Neutrophil (primary cell): Measurements from ENCODE around the gene ATP6V1F.

Experiments used
- H3K27ac ChIP-seq: fragments of 200-600 bp; sonication (generic); 2 replicates; pipeline ENCODE4 v1.5.1; 2016; ENCODE audit warnings: mild to moderate bottlenecking, moderate library complexity
- H3K27me3 ChIP-seq: fragments of 200-600 bp; sonication (generic); 2 replicates; pipeline ENCODE4 v1.6.0; 2016; ENCODE audit warnings: mild to moderate bottlenecking
- H3K36me3 ChIP-seq: fragments of 200-600 bp; sonication (generic); 2 replicates; pipeline ENCODE4 v1.5.1; 2017
- H3K4me1 ChIP-seq, 2 experiments: fragments of 200-600 bp in 1 of 2; sonication (generic) in 1 of 2; 1 replicate in 1 of 2; 2 replicates in 1 of 2; pipeline versions ENCODE4 v1.5.1 to v1.6.1; 2013 to 2016; ENCODE audit warnings: low read depth in 1 of 2, low read length in 1 of 2, mild to moderate bottlenecking in 1 of 2, moderate library complexity in 1 of 2; ENCODE audit not compliant: control insufficient read depth in 1 of 2, insufficient read depth in 1 of 2
- H3K4me3 ChIP-seq, 2 experiments: fragments of 200-600 bp in 1 of 2; sonication (generic) in 1 of 2; 1 replicate in 1 of 2; 2 replicates in 1 of 2; pipeline ENCODE4 v1.5.1; 2013 to 2016; ENCODE audit warnings: low read depth in 1 of 2, low read length in 1 of 2, mild to moderate bottlenecking in 1 of 2, moderate library complexity in 1 of 2
- H3K9me3 ChIP-seq: fragments of 200-600 bp; sonication (generic); 2 replicates; pipeline ENCODE4 v1.5.1; 2016
- CTCF ChIP-seq: fragments of 200-600 bp; sonication (generic); IDR thresholded peaks from 2 replicates; pipeline ENCODE4 v1.5.1; 2016; ENCODE audit warnings: antibody characterized with exemption

Gene ATP6V1F

DNA sequence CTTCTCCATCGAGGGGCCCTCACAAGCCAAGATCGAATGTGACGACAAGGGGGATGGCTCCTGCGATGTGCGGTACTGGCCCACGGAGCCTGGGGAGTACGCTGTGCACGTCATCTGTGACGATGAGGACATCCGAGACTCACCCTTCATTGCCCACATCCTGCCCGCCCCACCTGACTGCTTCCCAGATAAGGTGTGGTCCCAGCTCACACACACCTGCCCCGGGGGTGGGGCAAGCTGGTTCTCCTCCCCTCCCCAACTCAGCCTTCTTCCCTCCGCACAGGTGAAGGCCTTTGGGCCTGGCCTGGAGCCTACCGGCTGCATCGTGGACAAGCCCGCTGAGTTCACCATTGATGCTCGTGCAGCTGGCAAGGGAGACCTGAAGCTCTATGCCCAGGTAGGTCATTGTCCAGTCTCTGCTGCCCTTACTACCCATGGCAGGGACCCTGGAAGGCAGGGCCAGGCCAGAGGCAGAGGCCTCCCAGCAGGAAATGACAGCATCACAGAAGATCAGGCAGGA lies 21.4 kb upstream of the ATP6V1F start:
- Histone ChIP-seq H3K4me1 (no peaks in the 10 kb centered on the region), H3K27ac (no peak overlapping the region), H3K27me3 (no peaks in the 10 kb centered on the region), H3K36me3 (no peaks in the 10 kb centered on the region), H3K9me3 (no peaks in the 10 kb centered on the region), H3K4me3 (no peak overlapping the region)
- no peak for TF ChIP-seq CTCF

DNA sequence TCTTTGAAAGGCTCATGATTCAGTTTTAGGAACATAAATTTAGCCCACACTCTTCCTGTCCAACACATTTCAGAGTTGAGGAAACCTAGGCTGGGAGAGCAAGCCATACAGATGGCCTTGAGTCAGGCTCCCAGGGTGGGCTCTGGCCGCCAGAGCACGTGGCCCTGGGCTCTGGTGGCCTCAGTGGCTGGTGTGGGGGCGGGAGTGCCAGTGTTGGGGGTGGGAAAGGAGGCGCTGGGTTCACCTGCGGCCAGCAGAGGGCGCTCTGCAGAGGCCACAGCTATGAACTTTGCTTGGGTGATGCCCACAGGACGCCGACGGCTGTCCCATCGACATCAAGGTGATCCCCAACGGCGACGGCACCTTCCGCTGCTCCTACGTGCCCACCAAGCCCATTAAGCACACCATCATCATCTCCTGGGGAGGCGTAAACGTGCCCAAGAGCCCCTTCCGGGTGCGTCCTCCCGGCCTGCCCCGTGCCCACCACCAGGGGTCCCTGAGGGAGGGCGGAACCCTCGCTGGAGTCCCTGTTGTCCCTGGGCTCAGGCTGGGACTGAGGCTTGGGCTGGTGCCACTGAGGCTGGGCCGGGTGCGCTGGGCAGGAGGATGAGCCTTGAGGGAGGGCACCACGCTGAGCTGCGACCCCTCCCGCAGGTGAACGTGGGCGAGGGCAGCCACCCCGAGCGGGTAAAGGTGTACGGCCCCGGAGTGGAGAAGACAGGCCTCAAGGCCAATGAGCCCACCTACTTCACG lies 20.6 kb upstream of the ATP6V1F start:
- H3K4me1 ChIP-seq = no peaks in the 10 kb centered on the region
- no peaks in the 10 kb centered on the region for H3K27me3 ChIP-seq
- H3K27ac ChIP-seq = no peak overlapping the region
- H3K36me3 ChIP-seq = no peaks in the 10 kb centered on the region
- no peak overlapping the region for H3K4me3 ChIP-seq
- H3K9me3 ChIP-seq = no peaks in the 10 kb centered on the region
- peak; percentile 75 for TF ChIP-seq CTCF

DNA sequence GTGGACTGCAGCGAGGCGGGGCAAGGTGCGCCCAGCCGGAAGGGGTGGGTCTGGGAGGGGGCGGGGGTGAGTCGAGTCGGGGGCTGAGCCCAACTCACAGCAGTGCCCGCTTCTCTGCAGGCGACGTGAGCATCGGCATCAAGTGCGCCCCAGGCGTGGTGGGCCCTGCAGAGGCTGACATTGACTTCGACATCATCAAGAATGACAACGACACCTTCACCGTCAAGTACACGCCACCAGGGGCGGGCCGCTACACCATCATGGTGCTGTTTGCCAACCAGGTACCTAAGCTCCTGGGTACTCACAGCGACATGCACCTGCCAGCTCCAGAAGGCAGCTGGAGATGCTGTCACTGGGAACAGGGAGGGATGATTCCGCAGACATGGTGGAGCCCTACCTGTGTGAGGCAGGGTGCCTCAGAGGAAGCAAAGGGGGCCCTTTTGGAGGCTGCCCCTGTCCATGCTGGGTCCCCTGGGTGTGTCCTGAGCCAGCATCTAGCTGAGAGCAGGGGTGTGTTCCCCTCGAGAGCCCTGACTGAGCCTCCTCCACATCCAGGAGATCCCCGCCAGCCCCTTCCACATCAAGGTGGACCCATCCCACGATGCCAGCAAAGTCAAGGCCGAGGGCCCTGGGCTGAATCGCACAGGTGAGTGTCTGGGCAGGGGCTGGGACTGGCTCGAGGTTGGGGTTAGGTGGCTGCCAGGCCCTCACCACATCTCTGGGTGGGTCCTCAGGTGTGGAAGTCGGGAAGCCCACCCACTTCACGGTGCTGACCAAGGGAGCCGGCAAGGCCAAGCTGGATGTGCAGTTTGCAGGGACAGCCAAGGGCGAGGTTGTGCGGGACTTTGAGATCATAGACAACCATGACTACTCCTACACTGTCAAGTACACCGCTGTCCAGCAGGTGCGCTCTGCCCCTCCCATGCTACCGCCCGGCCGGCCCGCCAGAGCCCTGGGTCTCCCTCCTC lies 19.7 kb upstream of the ATP6V1F start:
- TF ChIP-seq CTCF = no peak
- Histone ChIP-seq H3K36me3 (no peaks in the 10 kb centered on the region), H3K27ac (no peak overlapping the region), H3K4me3 (no peak overlapping the region), H3K9me3 (no peaks in the 10 kb centered on the region), H3K27me3 (no peaks in the 10 kb centered on the region), H3K4me1 (no peaks in the 10 kb centered on the region)

- H3K36me3 ChIP-seq = no peaks in the 10 kb centered on the region
- no peaks in the 10 kb centered on the region for H3K27me3 ChIP-seq
- no peaks in the 10 kb centered on the region for H3K9me3 ChIP-seq
- H3K4me3 ChIP-seq = no peak overlapping the region
- no peak for TF ChIP-seq CTCF
- no peaks in the 10 kb centered on the region for H3K4me1 ChIP-seq
- H3K27ac ChIP-seq = no peak overlapping the region
Measured at GRCh38 chr7:128843938-128844621, 18.6 kb upstream of the ATP6V1F start.

- no peak overlapping the region for H3K4me3 ChIP-seq
- no peaks in the 10 kb centered on the region for H3K9me3 ChIP-seq
- H3K27me3 ChIP-seq = no peaks in the 10 kb centered on the region
- TF ChIP-seq CTCF = no peak
- H3K4me1 ChIP-seq = no peaks in the 10 kb centered on the region
- H3K36me3 ChIP-seq = no peaks in the 10 kb centered on the region
- H3K27ac ChIP-seq = no peak overlapping the region
Measured at GRCh38 chr7:128844777-128845311, 17.8 kb upstream of the ATP6V1F start.
